Activated B cell treated with CpG ODN at 0.5 μM for 24 hours (primary cell): ENCODE measurements around the gene LRFN3. TPM values are rescaled to one million over a fixed set of nuclear protein-coding genes. Genes with fewer than 3 reads are reported as not detected.
"Not testable (repeated sequence)": the region's sequence is repeated elsewhere in the genome, so short reads cannot be mapped to it uniquely, and the experiment has no call there.

Source experiments
- ATAC-seq: fragments of 200-7000 bp; cut with Tn5 transposase; one replicate; pipeline ENCODE4 v1.10.0; 2021; ENCODE audit warnings: low read depth, mild to moderate bottlenecking, moderate library complexity
- CTCF ChIA-PET: fragments of 350-600 bp; sonication (Branson Sonifier 250); formaldehyde crosslinking; loops from one replicate; lab custom pipeline; 2021; ENCODE audit warnings: antibody characterized with exemption; lab: Charles Lee
- POLR2A ChIA-PET: fragments of 350-600 bp; sonication (Branson Sonifier 250); formaldehyde crosslinking; loops from one replicate; lab custom pipeline; 2021; ENCODE audit warnings: antibody characterized with exemption; lab: Charles Lee
- DNase-seq: peaks from one replicate; pipeline ENCODE4 v3.0.0; 2022
- H3K27ac Mint-ChIP-seq: one replicate; pipeline ENCODE4 v1.8.0; 2020; ENCODE audit warnings: mixed read lengths
- H3K27me3 Mint-ChIP-seq: one replicate; pipeline ENCODE4 v1.8.0; 2021; ENCODE audit warnings: mixed read lengths
- H3K36me3 Mint-ChIP-seq: one replicate; pipeline ENCODE4 v1.8.0; 2021; ENCODE audit warnings: low read depth, mixed read lengths
- H3K4me1 Mint-ChIP-seq: one replicate; pipeline ENCODE4 v1.8.0; 2021; ENCODE audit warnings: mixed read lengths
- H3K4me3 Mint-ChIP-seq: one replicate; pipeline ENCODE4 v1.8.0; 2020; ENCODE audit warnings: mild to moderate bottlenecking, mixed read lengths
- H3K9me3 Mint-ChIP-seq: one replicate; pipeline ENCODE4 v1.8.0; 2020; ENCODE audit warnings: mixed read lengths
- CTCF ChIP-seq: fragments of 200-600 bp; IDR thresholded peaks from one replicate; pipeline ENCODE4 v1.8.0; 2022; ENCODE audit warnings: antibody characterized with exemption, mild to moderate bottlenecking
- intact Hi-C: fragments of 100-400 bp; cut with micrococcal nuclease; formaldehyde crosslinking; loops from one replicate; pipeline ENCODE4 v1.15.1; 2024
- total RNA-seq: library from RNA; stranded (reverse); gene quantifications from 2 replicates; pipeline ENCODE4 v1.2.3, GENCODE V29; 2022

LRFN3 gene
- total RNA-seq, 1 donor from 2014 or later, result 1.8 TPM

DNA sequence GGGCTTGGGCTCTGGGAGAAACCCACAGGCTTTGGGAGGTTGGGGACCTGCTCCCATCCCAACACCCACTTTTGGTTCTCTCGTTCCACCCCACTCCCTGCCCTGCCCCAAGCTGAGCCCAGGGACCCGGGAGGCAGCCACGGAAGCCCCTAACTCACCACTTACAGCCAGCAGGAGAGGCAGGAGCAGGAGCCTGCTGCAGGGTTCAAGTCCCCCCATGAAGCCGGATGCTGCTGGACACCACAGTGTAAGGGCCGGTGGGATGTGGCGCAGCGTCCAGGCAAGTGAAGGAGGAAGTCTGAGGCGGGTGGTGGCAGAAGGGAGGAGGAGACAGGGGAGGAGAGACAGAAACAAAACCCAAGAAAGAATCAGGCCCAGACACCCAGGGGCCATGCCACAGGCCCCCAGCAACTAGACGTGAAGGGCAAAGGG, 28.1 kb upstream of the LRFN3 start, which contains the start of gene TYROBP:
TYROBP (minus strand) TSS at position 286 of the 432 bp plus-strand sequence; CDS start at position 219, 67 bp downstream.
- no peaks in the 10 kb centered on the region for H3K36me3 Mint-ChIP-seq
- no peaks in the 10 kb centered on the region for H3K27me3 Mint-ChIP-seq
- no peaks in the 10 kb centered on the region for H3K9me3 Mint-ChIP-seq
- ATAC-seq (no peak), DNase-seq (no peak)
- peaks cover 71% of the 10 kb centered on the region for H3K4me1 Mint-ChIP-seq
- peak within 1 kb of the TSS; percentile 67 for H3K4me3 Mint-ChIP-seq
- ChIA-PET POLR2A (interaction anchor here (1.8 to 2.0 kb wide), 2 partner anchors 8 to 22 kb away, joined by 9 to 25 read pairs; partner anchors contain the start of gene NFKBID), CTCF (no interaction called here)
- intact Hi-C loops, result loop anchor here (10.0 kb wide), 1 partner anchor 573 kb away; no protein-coding TSS in a partner anchor
- peak within 1 kb of the TSS; percentile 81 for H3K27ac Mint-ChIP-seq
- TF ChIP-seq CTCF, result no peak

DNA sequence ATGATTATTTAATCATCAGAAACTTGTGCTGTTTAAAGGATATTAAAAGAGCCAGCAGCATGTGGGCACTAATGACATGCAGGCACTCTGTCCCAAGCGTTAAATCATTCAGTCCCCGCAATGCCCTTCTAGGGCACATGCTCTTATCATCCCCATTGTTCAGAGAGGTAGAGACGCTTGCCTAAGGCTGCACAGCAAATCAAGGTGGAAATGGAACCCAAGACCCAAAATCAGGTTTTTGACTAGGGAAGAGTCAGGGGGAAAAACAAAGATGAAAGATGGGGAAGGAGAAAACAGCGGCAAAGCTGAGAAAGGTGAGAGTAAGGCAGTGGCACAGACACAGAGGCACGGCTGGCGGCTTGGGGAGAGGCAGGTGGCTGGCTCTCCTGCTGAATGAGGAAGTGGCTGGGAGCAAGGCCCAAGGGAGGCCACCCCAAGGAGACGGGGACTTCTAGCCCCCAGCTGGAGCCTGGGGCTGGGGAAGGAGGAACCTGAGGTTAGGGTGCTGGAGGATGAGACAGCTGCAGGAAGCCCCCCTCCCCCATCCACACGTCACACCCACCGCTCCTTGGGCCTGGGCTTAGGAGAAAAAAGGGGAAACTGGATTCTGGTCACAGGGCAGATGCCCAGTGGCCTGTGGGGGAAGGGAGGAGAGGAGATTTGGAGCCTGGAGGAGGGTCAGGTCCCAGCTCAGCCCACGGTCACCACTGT, 27.0 kb upstream of the LRFN3 start:
- peak; percentile 83 for ATAC-seq
- Mint-ChIP-seq H3K27ac (peak overlapping the region; percentile 81), H3K27me3 (no peaks in the 10 kb centered on the region), H3K36me3 (no peaks in the 10 kb centered on the region), H3K4me3 (peak overlapping the region; percentile 67), H3K9me3 (no peaks in the 10 kb centered on the region), H3K4me1 (peaks cover 71% of the 10 kb centered on the region)
- CTCF ChIA-PET, result no interaction called here
- peak; percentile 70 for DNase-seq
- intact Hi-C loops, result loop anchor here (1.0 to 10.0 kb wide), 2 partner anchors 9 to 574 kb away; partner anchors contain the start of gene NFKBID
- no peak for TF ChIP-seq CTCF
- POLR2A ChIA-PET, result interaction anchor here (0.6 to 2.0 kb wide), 7 partner anchors 9 to 208 kb away, joined by 3 to 25 read pairs (median 8); partner anchors contain the start of gene NFKBID

DNA sequence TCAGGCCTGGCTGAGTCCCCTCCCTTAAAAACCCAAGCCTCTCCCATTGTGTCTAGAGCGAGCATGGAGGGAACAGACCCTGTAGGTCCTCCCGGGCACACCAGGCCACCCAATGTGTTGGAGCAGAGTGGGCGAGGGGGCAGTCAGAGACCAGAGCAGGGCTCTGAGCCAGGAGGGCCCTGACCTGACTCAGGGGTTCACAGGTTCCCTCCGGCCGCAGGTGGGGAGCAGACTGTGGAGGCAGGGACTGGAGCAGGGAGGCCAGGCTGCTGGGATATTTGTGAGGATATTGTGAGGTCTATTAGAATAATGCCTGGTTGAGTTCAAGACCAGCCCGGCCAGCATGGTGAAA, 26.5 kb upstream of the LRFN3 start:
- CTCF ChIA-PET, result no interaction called here
- Mint-ChIP-seq H3K27ac (peak overlapping the region; percentile 81), H3K4me3 (peak overlapping the region; percentile 67), H3K27me3 (no peaks in the 10 kb centered on the region), H3K4me1 (peaks cover 70% of the 10 kb centered on the region), H3K36me3 (no peaks in the 10 kb centered on the region), H3K9me3 (no peaks in the 10 kb centered on the region)
- TF ChIP-seq CTCF, result no peak
- DNase-seq (no peak), ATAC-seq (no peak)
- intact Hi-C loops, result loop anchor here (1.0 to 10.0 kb wide), 2 partner anchors 9 to 575 kb away; partner anchors contain the start of gene NFKBID
- POLR2A ChIA-PET, result interaction anchor here (1.1 to 2.0 kb wide), 3 partner anchors 9 to 20 kb away, joined by 9 to 25 read pairs (median 9); partner anchors contain the start of gene NFKBID

DNA sequence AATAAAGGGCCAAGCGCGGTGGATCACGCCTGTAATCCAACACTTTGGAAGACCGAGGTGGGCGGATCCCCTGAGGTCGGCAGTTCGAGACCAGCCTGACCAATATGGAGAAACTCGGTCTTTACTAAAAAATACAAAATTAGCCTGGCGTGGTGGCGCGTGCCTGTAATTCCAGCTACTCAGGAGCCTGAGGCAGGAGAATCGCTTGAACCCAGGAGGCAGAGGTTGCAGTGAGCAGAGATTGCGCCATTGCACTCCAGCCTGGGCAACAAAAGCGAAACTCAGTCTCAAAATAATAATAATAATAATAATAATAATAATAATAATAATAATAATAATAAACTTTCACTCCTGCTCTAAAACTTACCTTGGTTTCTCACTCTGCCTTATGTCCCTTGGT, 25.8 kb upstream of the LRFN3 start:
- DNase-seq, CTCF ChIA-PET, ATAC-seq, intact Hi-C loops, H3K36me3 Mint-ChIP-seq, H3K9me3 Mint-ChIP-seq, H3K4me3 Mint-ChIP-seq, H3K27me3 Mint-ChIP-seq: not testable (repeated sequence)
- POLR2A ChIA-PET, result interaction anchor here (0.7 to 2.0 kb wide), 2 partner anchors 16 to 19 kb away, joined by 4 to 9 read pairs; no protein-coding TSS in a partner anchor
- Mint-ChIP-seq H3K4me1 (peaks cover 67% of the 10 kb centered on the region), H3K27ac (peak overlapping the region; percentile 81)

GRCh38 chr19:35911173-35911572, 25.0 kb upstream of the LRFN3 start:
- intact Hi-C loops, result no loop called here
- ATAC-seq (no peak), DNase-seq (no peak)
- ChIA-PET CTCF (no interaction called here), POLR2A (no interaction called here)
- Mint-ChIP-seq H3K4me1 (peaks cover 69% of the 10 kb centered on the region), H3K4me3 (no peak overlapping the region), H3K27me3 (no peaks in the 10 kb centered on the region), H3K27ac (peak overlapping the region; percentile 41), H3K9me3 (no peaks in the 10 kb centered on the region), H3K36me3 (no peaks in the 10 kb centered on the region)
- no peak for TF ChIP-seq CTCF
